HuH-7.5 (cell line): ENCODE measurements around the gene CERT1.
"Not testable (repeated sequence)": the region's sequence is repeated elsewhere in the genome, so short reads cannot be mapped to it uniquely, and the experiment has no call there.

Experiments
- DNase-seq: peaks from one replicate; pipeline ENCODE4 v3.0.0; 2011; ENCODE audit warnings: low spot score

CERT1 gene

DNA sequence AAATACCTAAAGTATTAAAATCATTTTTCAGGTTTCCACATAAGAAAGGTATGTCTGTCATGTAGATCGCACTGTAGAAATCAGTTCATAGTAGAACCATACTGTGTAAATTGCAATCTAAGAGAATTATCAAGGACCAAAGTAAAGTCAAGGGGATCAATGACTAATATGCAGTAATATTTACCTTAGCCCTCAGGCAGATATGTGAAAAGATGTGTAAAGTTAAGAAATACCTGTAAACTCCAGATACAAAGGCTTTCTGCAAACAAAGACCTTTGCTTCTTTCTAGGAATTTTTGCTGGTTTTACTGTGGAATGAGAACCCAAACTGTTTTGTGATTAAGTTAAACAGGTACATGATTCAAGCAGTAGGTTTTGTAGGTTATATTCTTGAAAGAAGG, 11.8 kb upstream of the CERT1 start:
- no peak for DNase-seq

DNA sequence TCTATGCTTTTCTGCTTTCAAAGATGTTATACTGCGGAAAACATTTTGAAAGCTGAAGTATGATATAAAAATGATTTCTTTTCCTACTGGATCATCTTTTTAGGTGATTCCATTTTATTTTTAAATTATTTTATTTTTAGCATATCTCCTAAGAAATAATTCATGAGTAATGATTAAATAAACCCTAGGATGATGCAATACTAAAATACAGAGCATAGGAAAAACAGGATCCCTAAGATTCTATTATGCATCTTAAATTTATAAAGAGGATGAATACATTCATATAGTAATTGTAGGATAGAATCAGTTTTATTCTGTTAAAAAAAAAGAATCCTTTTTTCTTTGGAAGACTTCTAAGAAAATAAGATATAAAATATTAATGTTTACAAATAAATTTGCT, 11.1 kb upstream of the CERT1 start:
- no peak for DNase-seq

DNA sequence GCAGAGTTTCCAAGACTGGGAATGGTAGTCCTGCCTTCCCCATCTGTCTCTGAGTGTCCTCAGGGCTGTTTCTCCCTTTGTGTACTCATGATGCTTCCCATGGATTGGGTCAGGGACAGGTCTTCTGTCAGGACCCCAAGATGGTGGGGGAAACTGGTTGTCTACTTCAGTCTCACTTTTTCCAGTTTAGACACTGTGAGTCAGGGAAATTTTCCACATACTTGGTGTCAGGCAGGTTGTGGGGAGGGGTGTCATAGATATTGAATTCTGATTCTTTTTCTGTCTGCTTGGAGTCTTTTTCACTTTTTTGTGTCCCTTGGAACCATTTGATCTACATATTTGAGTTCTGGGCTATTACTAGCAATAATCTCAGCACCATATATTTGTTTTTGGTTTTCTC, 10.6 kb upstream of the CERT1 start:
- DNase-seq: no peak

DNA sequence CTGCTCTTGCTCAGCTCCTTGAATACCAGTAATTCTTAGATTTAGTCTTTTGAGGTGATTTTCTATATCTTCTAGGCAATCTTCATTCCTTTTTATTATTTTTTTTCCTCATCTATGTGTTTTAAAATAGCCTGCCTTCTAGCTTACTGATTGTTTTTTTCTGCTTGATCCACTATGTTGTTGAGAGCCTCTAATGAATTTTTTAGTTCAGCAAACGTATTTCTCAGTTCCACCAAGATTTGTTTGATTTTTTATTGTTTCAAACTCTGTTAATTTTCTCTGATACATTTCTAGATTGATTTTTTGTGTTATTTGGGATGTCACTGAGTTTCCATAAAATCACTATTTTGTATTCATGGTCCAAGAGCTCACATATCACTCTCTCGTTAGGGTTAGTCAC, 9.8 kb upstream of the CERT1 start:
- DNase-seq: no peak

DNA sequence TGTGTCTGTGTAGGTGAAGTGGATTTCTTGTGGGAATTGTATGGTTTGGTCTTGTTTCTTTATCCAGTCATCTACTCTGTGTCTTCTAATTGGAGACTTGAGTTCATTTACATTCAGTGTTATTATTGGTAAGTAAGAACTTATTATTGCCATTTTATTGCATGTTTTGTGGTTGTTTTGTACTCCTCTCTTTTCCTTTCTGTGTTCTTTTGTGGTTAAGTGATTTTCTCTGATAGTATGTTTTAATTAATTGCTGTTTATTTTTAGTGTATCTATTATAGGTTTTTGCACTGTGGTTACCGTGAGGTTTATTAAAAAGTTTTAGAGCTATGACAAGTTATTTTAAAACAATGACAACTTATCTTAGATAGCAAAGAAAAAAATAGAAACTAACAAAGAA, 8.3 kb upstream of the CERT1 start:
- no peak for DNase-seq

DNA sequence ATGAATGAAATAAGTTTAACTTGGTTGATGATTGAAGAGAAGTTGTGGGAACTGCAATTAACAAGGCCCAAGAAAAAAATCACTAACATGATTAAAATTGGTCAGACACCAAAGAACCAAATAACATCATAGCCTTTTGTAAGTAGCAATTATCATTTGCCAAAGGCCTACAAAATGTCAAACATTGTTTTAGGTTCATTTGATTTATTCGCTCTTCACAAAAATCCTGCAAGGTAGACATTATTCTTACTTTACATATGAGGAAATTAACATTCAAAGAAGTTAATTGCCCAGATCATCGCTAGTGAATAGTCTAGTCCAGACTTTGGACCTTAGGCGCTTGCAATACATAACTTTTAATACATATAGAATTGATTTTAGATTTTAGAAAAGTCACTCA, 2.9 kb upstream of the CERT1 start:
- no peak for DNase-seq

DNA sequence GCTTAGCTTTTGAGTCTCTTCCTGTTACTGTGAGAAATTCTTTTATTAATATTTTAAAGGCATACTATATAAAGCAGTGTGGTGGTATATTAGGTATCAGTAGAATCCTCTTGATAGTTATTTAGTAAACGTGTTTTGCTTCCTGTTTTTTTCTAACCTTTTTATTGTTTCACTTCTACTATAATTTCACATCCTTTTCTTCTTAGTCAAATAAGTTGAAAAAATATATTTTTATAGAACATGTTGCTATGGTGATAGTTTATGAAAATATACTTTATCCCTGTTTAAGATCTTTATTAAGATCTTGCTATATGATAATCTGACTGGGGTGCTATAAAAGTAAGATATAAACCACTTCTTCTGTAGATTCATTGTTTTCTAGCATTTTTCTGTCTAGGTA, 2.4 kb upstream of the CERT1 start:
- no peak for DNase-seq

DNA sequence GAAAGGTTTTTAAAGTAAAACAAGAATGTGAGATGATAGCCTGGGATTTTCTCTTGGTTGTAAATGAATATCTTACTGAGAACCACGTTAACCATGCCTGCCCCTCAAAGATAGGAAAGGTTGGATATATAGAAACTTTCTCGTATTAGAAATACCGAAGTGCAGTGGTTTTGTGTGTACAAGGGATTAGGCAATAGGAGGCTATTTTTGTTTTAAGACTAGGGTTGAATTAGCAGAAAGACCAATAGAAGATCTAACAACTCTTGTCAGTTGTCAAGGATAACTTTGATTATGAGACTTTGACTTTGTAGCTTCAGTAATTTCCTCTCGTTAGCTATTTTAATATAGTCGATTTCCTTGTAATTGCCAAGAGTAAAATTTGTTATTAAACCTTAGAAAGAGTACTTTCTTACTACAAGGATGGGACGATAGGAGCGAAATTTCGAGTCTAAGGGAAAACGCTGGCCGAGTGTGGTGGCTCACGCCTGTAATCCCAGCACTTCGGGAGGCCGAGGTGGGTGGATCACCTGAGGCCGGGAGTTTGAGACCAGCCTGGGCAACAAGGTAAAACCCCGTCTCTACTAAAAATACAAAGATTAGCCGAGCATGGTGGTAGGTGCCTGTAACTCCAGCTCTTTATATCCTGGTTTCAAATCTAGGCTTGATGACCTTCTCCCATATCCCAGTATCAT, 1.1 kb upstream of the CERT1 start:
- no peak for DNase-seq

DNA sequence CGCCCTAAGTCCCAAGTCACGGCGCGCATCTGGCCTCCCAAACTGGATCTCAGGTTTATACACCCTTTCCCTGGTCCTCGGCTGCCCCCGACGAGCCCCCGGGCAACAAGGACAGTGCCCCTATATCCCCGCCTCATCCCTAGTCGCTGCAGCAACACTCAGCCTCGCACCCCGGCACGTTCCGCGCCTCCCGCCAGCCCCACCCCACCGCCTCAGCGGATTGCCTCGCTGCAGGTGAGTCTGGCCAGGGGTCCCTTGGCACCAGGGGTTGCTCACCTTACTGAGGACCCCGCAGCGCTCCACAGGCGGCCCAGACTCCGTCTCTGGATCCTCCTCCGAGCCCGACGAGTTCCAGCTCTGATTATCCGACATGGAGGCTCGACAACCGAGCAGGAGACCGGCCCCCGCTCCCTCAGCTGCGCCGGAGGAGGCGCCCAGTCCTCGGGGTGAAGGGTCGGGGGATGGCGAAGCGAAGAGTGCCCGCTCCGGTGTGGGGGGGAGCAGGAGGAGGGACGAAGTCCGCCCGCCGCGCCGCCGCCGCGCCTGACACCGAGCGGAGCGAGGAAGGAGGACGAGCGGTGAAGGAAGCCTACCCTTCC, 494 bp downstream of the CERT1 start:
- DNase-seq: peak; percentile 20

DNA sequence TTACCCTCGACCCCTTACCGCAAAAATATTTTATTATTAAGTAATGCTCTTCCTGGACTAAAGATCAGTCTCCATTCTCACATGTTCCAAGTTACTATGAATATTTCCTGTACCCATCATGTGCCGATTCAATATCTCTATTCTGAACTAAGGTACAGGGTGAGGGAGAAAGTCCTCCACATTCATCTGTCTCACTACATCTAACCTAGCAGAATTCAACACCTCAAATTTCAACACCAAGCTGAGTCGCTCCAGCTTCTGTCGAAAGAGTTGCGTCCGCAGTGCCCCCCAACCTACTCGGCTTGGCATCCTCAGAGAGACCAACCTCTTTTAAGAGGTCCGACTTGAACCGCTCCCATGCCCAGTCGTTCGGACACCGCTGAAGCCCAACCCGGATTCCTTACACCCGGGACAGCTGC, 1.0 kb downstream of the CERT1 start:
- peak; percentile 3 for DNase-seq

DNA sequence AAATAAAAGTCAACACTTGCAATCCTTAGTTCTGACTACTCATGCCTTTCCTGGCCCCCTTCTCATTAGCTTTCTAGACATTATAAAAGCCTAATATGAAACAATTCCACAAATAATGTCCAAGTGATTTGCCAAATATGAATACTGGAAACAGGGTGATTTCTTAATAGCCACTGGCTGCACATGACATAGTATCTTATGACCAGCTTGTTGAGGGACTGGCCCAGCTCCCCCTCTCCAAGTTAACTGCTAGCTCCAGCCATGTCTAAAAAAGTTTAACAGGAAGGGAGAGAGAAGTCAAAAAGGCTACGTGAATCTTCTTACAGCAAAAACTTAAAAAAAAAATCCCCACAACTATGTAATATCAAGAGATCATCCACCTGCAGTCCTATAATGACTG, 1.5 kb downstream of the CERT1 start:
- peak; percentile 9 for DNase-seq

DNA sequence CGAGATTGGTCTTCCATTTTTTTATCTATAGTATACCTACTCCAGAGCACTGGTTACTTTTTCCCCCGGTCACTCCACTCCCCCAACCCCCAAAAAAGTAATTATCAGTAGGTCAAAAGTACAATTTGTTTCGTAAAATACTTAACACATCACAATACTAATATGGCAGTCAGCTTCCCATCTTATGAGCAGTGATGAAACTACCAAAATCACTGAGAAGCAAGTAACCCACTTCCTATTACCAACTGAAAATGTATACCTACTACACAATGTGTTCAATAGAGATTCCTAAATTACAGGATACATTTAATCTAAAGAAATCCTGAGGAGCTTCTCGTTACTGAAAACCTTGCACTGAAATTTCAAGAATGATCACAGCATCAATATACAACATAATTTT, 1.9 kb downstream of the CERT1 start:
- no peak for DNase-seq

DNA sequence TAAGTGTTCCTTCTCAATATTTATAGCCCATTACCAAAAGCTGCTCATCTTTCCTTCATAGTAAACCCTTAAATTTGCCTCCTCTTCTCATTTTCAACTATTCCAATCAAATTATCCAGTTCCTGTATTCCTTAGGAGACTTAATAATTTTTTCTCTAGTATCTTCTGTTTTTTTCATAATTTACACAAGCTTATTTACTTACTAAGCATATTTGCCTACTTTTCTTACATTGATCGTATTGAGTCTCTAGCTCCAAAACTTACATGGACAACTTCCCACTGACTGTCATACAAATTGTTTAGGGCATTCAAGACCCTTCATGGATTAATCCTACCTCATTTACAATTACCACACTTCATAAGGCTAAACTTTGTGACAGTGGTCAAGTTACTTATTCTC, 3.6 kb downstream of the CERT1 start:
- DNase-seq: no peak

DNA sequence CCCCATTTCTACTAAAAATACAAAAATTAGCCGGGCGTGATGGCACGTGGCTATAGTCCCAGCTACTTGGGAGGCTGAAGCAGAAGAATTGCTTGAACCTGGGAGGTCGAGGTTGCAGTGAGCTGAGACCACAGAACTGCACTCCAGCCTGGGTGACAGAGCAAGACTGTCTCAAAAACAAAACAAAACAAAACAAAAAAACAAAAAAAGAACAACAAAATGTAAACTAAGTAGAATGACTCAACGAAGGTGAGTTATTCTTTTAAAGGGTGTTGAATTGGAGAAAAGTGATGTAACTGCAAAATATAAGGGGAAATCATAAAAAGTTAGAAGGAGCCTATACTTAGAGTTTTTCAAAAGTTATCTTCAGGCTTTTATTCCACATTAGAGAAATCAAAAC, 6.3 kb downstream of the CERT1 start:
- DNase-seq: not testable (repeated sequence)

DNA sequence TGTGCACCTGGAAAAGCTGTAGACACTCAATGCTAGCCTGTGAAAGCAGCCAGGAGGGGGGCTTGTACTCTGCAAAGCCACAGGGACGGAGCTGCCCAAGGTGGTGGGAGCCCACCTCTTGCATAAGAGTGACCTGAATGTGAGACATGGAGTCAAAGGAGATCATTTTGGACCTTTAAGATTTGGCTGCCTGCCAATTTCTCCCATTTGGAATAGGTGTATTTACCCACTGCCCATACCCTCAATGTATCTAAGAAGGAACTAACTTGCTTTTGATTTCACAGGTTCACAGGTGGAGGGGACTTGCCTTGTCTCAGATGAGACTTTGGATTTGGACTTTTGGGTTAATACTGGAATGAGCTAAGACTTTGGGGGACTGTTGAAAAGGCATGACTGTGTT, 12.6 kb downstream of the CERT1 start:
- DNase-seq: not testable (repeated sequence)

DNA sequence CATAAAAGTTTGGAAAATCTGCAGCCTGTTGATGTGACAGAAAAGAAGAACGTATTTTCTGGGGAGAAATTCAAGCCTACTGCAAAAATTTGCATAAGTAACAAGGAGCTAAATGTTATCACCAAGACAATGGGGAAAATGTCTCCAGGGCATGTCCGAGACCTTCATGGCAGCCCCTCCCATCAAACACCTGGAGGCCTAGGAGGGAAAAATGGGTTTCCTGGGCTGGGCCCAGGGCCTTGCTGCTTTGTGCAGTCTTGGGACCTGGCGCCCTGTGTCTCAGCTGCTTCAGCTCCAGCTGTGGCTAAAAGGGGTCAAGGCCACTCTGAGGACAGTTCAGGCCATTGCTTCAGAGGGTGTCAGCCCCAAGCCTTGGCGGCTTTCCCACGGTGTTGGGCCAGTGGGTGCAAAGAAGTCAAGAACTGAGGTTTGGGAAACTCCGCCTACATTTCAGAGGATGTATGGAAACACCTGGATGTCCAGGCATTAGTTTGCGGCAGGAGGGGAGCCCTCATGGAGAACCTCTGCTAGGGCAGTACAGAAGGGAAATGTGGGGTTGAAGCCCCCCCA, 13.1 kb downstream of the CERT1 start:
- no peak for DNase-seq

DNA sequence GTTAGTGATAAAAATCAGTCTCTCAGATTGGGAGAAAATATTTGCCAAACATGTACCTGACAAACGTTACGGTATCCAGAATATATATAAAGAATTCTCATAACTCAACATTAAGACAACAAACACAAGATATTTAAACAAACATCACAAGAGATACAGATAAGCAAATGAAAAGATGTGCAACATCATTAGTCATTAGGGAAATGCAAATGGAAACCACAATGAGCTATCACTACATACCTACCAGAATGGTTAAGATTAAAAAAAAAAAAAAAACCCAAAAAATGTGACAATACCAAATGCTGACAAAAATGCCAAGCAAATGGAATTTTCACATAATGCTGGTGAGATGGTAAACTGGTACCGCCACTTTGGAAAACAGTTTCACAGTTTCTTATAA, 15.4 kb downstream of the CERT1 start:
- no peak for DNase-seq

DNA sequence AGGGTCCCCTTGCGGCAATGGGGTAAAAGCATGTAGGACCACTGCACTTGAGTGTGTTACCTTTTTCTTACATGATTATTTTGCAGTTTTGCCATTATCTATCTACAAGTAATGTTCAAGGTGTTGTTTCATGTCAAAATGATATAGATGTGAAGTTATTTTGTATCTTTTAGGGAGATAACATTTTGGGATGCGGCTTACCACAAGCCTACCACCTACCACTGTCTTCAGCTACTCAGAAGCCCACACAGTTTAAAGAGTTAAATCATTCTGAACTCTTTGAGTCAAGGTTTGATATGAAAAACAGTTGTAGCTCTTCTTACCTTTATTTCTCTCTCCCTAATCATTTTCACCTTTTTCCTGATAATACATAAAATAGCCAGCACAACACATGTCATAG, 19.8 kb downstream of the CERT1 start:
- DNase-seq: no peak

DNA sequence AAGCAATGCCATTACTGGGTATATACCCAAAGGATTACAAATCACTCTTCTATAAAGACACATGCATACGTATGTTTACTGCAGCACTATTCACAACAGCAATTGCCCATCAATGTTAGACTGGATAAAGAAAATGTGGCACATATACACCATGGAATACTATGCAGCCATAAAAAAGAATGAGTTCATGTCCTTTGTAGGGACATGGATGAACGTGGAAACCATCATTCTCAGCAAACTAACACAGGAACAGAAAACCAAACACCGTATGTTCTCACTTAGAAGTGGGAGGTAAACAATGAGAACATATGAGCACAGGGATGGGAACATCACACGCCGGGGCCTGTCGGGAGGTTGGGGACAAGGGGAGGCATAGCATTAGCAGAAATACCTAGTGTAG, 21.6 kb downstream of the CERT1 start:
- not testable (repeated sequence) for DNase-seq

DNA sequence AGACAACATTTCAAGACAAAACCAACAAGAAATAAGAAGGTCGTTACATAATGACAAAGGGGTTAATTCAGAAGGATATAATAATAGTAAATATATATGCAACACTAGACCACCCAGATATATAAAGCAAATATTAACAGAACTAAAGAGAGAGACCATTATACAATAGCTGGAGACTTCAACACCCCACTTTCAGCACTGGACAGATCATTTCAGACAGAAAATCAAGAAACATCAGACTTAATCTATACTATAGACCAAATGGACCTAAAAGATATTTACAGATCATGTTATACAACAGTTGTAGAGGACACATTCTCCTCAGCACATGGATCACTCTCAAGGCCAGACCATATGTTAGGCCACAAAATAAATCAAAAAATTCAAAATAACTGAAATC, 26.8 kb downstream of the CERT1 start:
- no peak for DNase-seq

DNA sequence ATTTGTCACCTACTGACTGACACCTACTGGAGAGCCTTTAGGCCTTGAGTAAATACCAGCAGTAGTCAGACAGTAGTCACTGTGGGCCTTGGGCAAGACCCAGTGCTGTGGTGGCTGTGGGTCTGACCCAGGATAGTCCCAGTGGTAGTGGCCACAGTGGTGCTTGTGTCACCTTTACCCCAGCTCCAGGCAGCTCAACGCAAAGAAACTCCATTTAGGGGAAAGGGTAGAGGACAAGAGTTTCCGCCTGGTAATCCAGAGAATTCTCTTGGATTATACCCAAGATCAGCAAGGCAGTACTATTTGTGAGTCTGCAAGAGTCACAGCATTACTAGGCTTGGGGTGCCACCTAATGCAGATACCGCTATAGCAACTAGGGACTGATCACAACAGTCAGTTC, 28.9 kb downstream of the CERT1 start:
- no peak for DNase-seq

DNA sequence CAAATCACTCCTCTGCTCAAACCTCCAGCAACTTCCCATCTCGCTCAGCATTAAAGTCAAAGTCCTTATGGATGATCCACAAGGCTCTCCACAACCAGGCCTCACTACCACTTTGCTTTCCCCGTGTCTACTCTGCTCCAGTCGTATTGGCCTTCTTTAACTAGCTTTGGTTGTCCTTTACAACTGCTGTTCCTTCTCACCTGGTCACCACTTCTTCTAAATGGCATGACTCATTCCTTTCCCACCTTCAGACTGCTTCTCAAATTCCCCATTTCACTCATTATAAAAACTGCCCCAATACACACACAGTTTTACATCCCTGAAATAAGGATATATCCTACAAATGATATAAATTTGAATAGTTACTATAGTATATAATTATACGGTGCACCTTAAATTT, 30.4 kb downstream of the CERT1 start:
- DNase-seq: no peak

DNA sequence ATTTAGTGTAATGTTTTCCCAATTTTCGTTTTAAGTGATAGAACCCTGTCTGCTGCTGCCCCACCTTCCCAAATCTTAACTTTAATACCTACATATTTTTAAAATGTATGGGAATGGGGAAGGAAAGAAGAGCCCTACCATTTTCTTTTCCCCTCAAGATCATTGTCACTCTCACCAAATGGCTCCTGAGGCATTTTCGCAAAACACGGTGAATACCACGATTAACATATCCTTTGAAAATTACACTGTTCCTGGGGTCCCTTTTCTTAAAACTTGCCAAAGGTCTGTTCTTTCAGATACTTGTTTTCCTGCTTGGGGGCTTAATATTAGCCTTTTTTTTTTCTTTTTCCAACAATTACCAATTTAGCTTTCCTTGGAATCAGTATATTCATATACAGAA, 36.1 kb downstream of the CERT1 start:
- no peak for DNase-seq

DNA sequence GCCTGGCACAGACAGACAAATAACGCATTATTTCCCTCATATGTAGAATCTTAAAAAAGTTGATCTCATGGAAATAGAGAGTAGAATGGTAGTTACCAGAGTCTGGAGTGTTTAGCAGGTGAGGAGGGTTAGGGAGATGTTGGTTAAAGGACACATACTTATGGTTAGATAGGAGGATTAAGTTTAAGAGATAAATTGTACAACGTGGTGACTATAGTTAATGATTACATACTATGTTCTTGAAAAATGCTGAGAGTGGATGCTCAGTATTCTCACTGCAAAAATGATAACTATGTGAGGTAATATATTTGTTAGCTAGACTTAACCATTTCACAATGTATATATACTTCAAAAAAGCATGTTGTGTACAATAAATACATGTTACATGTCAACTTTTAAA, 38.0 kb downstream of the CERT1 start:
- no peak for DNase-seq
